SK-N-SH treated with all-trans-retinoic acid at 6 μM for 48 hours (cell line): ENCODE results near the gene ZNF101.

Experiments used
- ATAC-seq: fragments of 200-7000 bp; cut with Tn5 transposase; 3 replicates; pipeline ENCODE4 v1.9.1; 2020; ENCODE audit warnings: mild to moderate bottlenecking, moderate library complexity
- ARNTL ChIP-seq: fragments of 450-650 bp; formaldehyde crosslinking; IDR thresholded peaks from 2 replicates; pipeline ENCODE4 v1.5.0; 2020; ENCODE audit warnings: low read depth, mild to moderate bottlenecking, moderate library complexity, borderline replicate concordance
- BACH2 ChIP-seq: fragments of 250-450 bp; sonication (Bioruptor Pico); IDR thresholded peaks from 2 replicates; pipeline ENCODE4 v1.9.0; 2021; ENCODE audit warnings: mild to moderate bottlenecking, borderline replicate concordance
- CREB5 ChIP-seq: fragments of 250-450 bp; sonication (Bioruptor Pico); IDR thresholded peaks from 2 replicates; pipeline ENCODE4 v1.5.1; 2020; ENCODE audit warnings: low read depth, mild to moderate bottlenecking, moderate library complexity
- CSDC2 ChIP-seq: fragments of 250-450 bp; sonication (Bioruptor Pico); IDR thresholded peaks from 2 replicates; pipeline ENCODE4 v1.5.0; 2020; ENCODE audit warnings: mild to moderate bottlenecking, moderate library complexity
- CSRNP3 ChIP-seq: fragments of 250-450 bp; sonication (Bioruptor Pico); IDR thresholded peaks from 2 replicates; pipeline ENCODE4 v1.5.1; 2021; ENCODE audit warnings: mild to moderate bottlenecking, moderate library complexity
- ESRRG ChIP-seq: fragments of 250-450 bp; sonication (Bioruptor Pico); IDR thresholded peaks from 2 replicates; pipeline ENCODE4 v1.6.1; 2021; ENCODE audit warnings: mild to moderate bottlenecking
- GLIS3 ChIP-seq: fragments of 250-450 bp; sonication (Bioruptor Pico); IDR thresholded peaks from 2 replicates; pipeline ENCODE4 v1.5.0; 2020; ENCODE audit warnings: mild to moderate bottlenecking, moderate library complexity
- ISL1 ChIP-seq: fragments of 250-450 bp; sonication (Bioruptor Pico); IDR thresholded peaks from 2 replicates; pipeline ENCODE4 v2.1.2; 2022; ENCODE audit warnings: mild to moderate bottlenecking, moderate library complexity
- OSR1 ChIP-seq: fragments of 250-450 bp; sonication (Bioruptor Pico); IDR thresholded peaks from 2 replicates; pipeline ENCODE4 v1.8.0; 2022; ENCODE audit warnings: moderate library complexity, mild to moderate bottlenecking, inconsistent platforms
- PATZ1 ChIP-seq: fragments of 250-450 bp; sonication (Bioruptor Pico); IDR thresholded peaks from 2 replicates; pipeline ENCODE4 v1.8.0; 2020; ENCODE audit warnings: mild to moderate bottlenecking, moderate library complexity, borderline replicate concordance
- PPARA ChIP-seq: fragments of 250-450 bp; sonication (Bioruptor Pico); IDR thresholded peaks from 2 replicates; pipeline ENCODE4 v1.5.0; 2020; ENCODE audit warnings: mild to moderate bottlenecking, borderline replicate concordance
- RARB ChIP-seq: fragments of 250-450 bp; sonication (Bioruptor Pico); IDR thresholded peaks from 2 replicates; pipeline ENCODE4 v1.8.0; 2021; ENCODE audit warnings: mild to moderate bottlenecking, moderate library complexity
- SNAI2 ChIP-seq: fragments of 250-450 bp; sonication (Bioruptor Pico); IDR thresholded peaks from 2 replicates; pipeline ENCODE4 v1.5.0; 2020; ENCODE audit warnings: mild to moderate bottlenecking, moderate library complexity
- TCF4 ChIP-seq: fragments of 250-450 bp; sonication (Bioruptor Pico); IDR thresholded peaks from 2 replicates; pipeline ENCODE4 v1.8.0; 2021; ENCODE audit warnings: mild to moderate bottlenecking, moderate library complexity, borderline replicate concordance
- TOX ChIP-seq: fragments of 250-450 bp; sonication (Bioruptor Pico); IDR thresholded peaks from 2 replicates; pipeline ENCODE4 v1.8.0; 2021; ENCODE audit warnings: mild to moderate bottlenecking, moderate library complexity, borderline replicate concordance
- TSHZ2 ChIP-seq: fragments of 250-450 bp; sonication (Bioruptor Pico); IDR thresholded peaks from 2 replicates; pipeline ENCODE4 v1.5.0; 2020; ENCODE audit warnings: mild to moderate bottlenecking, moderate library complexity
- ZC3H10 ChIP-seq: fragments of 250-450 bp; sonication (Bioruptor Pico); IDR thresholded peaks from 2 replicates; pipeline ENCODE4 v1.5.1; 2021; ENCODE audit warnings: mild to moderate bottlenecking, moderate library complexity
- ZFP3 ChIP-seq: fragments of 250-450 bp; sonication (Bioruptor Pico); IDR thresholded peaks from 2 replicates; pipeline ENCODE4 v1.5.0; 2020; ENCODE audit warnings: mild to moderate bottlenecking, moderate library complexity
- ZFP30 ChIP-seq: fragments of 450-650 bp; formaldehyde crosslinking; IDR thresholded peaks from 2 replicates; pipeline ENCODE4 v1.5.0; 2022; ENCODE audit warnings: mild to moderate bottlenecking, moderate library complexity
- ZNF565 ChIP-seq: fragments of 450-650 bp; formaldehyde crosslinking; conservative IDR thresholded peaks from 2 replicates; pipeline ENCODE4 v1.5.0; 2020; ENCODE audit warnings: low read depth, mild to moderate bottlenecking, moderate library complexity
- ZNF70 ChIP-seq: fragments of 450-650 bp; formaldehyde crosslinking; IDR thresholded peaks from 2 replicates; pipeline ENCODE4 v1.5.0; 2020; ENCODE audit warnings: mild to moderate bottlenecking, moderate library complexity
- ZNF8 ChIP-seq: fragments of 450-650 bp; formaldehyde crosslinking; IDR thresholded peaks from 2 replicates; pipeline ENCODE4 v1.5.0; 2020; ENCODE audit warnings: mild to moderate bottlenecking, moderate library complexity

ZNF101 gene

GRCh38 chr19:19649580-19649995, 19.1 kb upstream of the ZNF101 start:
- no peak for ATAC-seq
- no peak for TF ChIP-seq OSR1 (CRISPR knock-in tag)
- no peak for TF ChIP-seq CSDC2
- no peak for TF ChIP-seq GLIS3 (CRISPR knock-in tag)
- no peak for TF ChIP-seq ZFP30 (CRISPR knock-in tag)
- no peak for TF ChIP-seq TSHZ2 (CRISPR knock-in tag)
- no peak for TF ChIP-seq ZNF8 (CRISPR knock-in tag)
- TF ChIP-seq PATZ1 (CRISPR knock-in tag): no peak
- TF ChIP-seq RARB (CRISPR knock-in tag): no peak
- no peak for TF ChIP-seq BACH2 (CRISPR knock-in tag)
- TF ChIP-seq ARNTL (CRISPR knock-in tag): no peak
- no peak for TF ChIP-seq ZNF565 (CRISPR knock-in tag)
- no peak for TF ChIP-seq TCF4
- TF ChIP-seq ZNF70 (CRISPR knock-in tag): no peak
- no peak for TF ChIP-seq ISL1
- no peak for TF ChIP-seq ESRRG (CRISPR knock-in tag)
- no peak for TF ChIP-seq PPARA (CRISPR knock-in tag)

GRCh38 chr19:19650331-19650730, 18.3 kb upstream of the ZNF101 start:
- TF ChIP-seq ZFP3 (CRISPR knock-in tag) (no peak), TOX (CRISPR knock-in tag) (no peak), ZNF8 (CRISPR knock-in tag) (no peak), CSRNP3 (CRISPR knock-in tag) (no peak)
- ATAC-seq: no peak

GRCh38 chr19:19651076-19651475, 17.6 kb upstream of the ZNF101 start:
- ATAC-seq: no peak
- TF ChIP-seq TCF4 (no peak), ARNTL (CRISPR knock-in tag) (no peak), ZFP30 (CRISPR knock-in tag) (no peak), TOX (CRISPR knock-in tag) (no peak), ZNF8 (CRISPR knock-in tag) (no peak), BACH2 (CRISPR knock-in tag) (no peak), OSR1 (CRISPR knock-in tag) (no peak), ZNF70 (CRISPR knock-in tag) (no peak), GLIS3 (CRISPR knock-in tag) (no peak), RARB (CRISPR knock-in tag) (no peak), PATZ1 (CRISPR knock-in tag) (no peak), SNAI2 (no peak), ZC3H10 (no peak), CREB5 (no peak), CSDC2 (no peak), CSRNP3 (CRISPR knock-in tag) (no peak)
